ENCODE results near the gene FIGNL1. TPM values are rescaled to one million over a fixed set of nuclear protein-coding genes. Genes with fewer than 3 reads are reported as not detected.
A peak's percentile ranks its signal among the peaks of the same experiment; 100 is the strongest.

Gene FIGNL1
- total RNA-seq, 2 experiments from 2014 or later = 10.4 to 11.5 TPM

- Mint-ChIP-seq H3K36me3 (ENCODE audit: low read depth) (no peaks in the 10 kb centered on the region), H3K4me1 (ENCODE audit: low read depth) (peaks cover 8% of the 10 kb centered on the region), H3K27me3 (no peaks in the 10 kb centered on the region), H3K9me3 (no peaks in the 10 kb centered on the region), H3K4me3 (no peak overlapping the region), H3K27ac (no peak overlapping the region)
- H3K36me3 ChIP-seq (ENCODE audit: insufficient read depth, low read length) = no peaks in the 10 kb centered on the region
- CTCF ChIA-PET = interaction anchor here (1.4 kb wide), 1 partner anchor 13 kb away, joined by 4 read pairs; no protein-coding TSS in a partner anchor
- ATAC-seq (ENCODE audit: poor library complexity) (no peak), DNase-seq (no peak)
- no peaks in the 10 kb centered on the region for H3K27me3 ChIP-seq (ENCODE audit: control insufficient read depth in 1 of 2, insufficient read depth in 2 of 2, low read length in 2 of 2)
- peaks cover 7% of the 10 kb centered on the region for H3K4me1 ChIP-seq (ENCODE audit: insufficient read depth, low read length)
- H3K4me3 ChIP-seq (ENCODE audit: low read length) = no peak overlapping the region
- no peak overlapping the region for H3K27ac ChIP-seq (ENCODE audit: low read depth in 1 of 2, low read length in 2 of 2)
- intact Hi-C loops (cut with DNase I, micrococcal nuclease) = no loop called here
- TF ChIP-seq, protein P1, sequence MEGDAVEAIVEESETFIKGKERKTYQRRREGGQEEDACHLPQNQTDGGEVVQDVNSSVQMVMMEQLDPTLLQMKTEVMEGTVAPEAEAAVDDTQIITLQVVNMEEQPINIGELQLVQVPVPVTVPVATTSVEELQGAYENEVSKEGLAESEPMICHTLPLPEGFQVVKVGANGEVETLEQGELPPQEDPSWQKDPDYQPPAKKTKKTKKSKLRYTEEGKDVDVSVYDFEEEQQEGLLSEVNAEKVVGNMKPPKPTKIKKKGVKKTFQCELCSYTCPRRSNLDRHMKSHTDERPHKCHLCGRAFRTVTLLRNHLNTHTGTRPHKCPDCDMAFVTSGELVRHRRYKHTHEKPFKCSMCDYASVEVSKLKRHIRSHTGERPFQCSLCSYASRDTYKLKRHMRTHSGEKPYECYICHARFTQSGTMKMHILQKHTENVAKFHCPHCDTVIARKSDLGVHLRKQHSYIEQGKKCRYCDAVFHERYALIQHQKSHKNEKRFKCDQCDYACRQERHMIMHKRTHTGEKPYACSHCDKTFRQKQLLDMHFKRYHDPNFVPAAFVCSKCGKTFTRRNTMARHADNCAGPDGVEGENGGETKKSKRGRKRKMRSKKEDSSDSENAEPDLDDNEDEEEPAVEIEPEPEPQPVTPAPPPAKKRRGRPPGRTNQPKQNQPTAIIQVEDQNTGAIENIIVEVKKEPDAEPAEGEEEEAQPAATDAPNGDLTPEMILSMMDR (IDR thresholded peaks at IDR 0.05) = no peak
- POLR2A ChIA-PET = interaction anchor here (1.4 kb wide), 1 partner anchor 12 kb away, joined by 4 read pairs; no protein-coding TSS in a partner anchor
- H3K9me3 ChIP-seq (ENCODE audit: control insufficient read depth in 1 of 2, insufficient read depth in 1 of 2, low read length in 2 of 2) = no peaks in the 10 kb centered on the region
These were observed 5.5 kb upstream of the FIGNL1 start for GRCh38 chr7:50455658-50456057.

GRCh38 chr7:50454968-50455367 lies 4.8 kb upstream of the FIGNL1 start:
- H3K9me3 ChIP-seq (ENCODE audit: control insufficient read depth in 1 of 2, insufficient read depth in 1 of 2, low read length in 2 of 2) = no peaks in the 10 kb centered on the region
- H3K36me3 ChIP-seq (ENCODE audit: insufficient read depth, low read length) = no peaks in the 10 kb centered on the region
- no peak overlapping the region for H3K4me3 ChIP-seq (ENCODE audit: low read length)
- H3K27ac ChIP-seq (ENCODE audit: low read depth in 1 of 2, low read length in 2 of 2) = no peak overlapping the region
- TF ChIP-seq, protein P1 (IDR thresholded peaks at IDR 0.05) = no peak
- H3K4me1 ChIP-seq (ENCODE audit: insufficient read depth, low read length) = peaks cover 10% of the 10 kb centered on the region
- no peak for DNase-seq
- intact Hi-C loops (cut with DNase I, micrococcal nuclease) = no loop called here
- Mint-ChIP-seq H3K27me3 (no peaks in the 10 kb centered on the region), H3K4me1 (ENCODE audit: low read depth) (peaks cover 14% of the 10 kb centered on the region), H3K27ac (no peak overlapping the region), H3K4me3 (no peak overlapping the region), H3K9me3 (no peaks in the 10 kb centered on the region), H3K36me3 (ENCODE audit: low read depth) (no peaks in the 10 kb centered on the region)
- ChIA-PET POLR2A (interaction anchor here (1.4 kb wide), 1 partner anchor 13 kb away, joined by 4 read pairs; no protein-coding TSS in a partner anchor), CTCF (interaction anchor here (1.4 kb wide), 1 partner anchor 13 kb away, joined by 4 read pairs; no protein-coding TSS in a partner anchor)
- no peak for ATAC-seq (ENCODE audit: poor library complexity)
- no peaks in the 10 kb centered on the region for H3K27me3 ChIP-seq (ENCODE audit: control insufficient read depth in 1 of 2, insufficient read depth in 2 of 2, low read length in 2 of 2)

GRCh38 chr7:50450590-50451032 lies 461 bp upstream of the FIGNL1 start:
- H3K4me3 Mint-ChIP-seq = peak overlapping the region; percentile 92
- intact Hi-C loops (cut with DNase I, micrococcal nuclease) = no loop called here

More at GRCh38 chr7:50450590-50451032, 461 bp upstream of the FIGNL1 start:
- peaks cover 23% of the 10 kb centered on the region for H3K36me3 Mint-ChIP-seq (ENCODE audit: low read depth)
- ATAC-seq (ENCODE audit: poor library complexity) (peak; percentile 28), DNase-seq (peak in 8 of 14 experiments; percentile 8 to 59 (median 23))
- peak overlapping the region; percentile 75 for H3K27ac ChIP-seq (ENCODE audit: low read depth in 1 of 2, low read length in 2 of 2)
- peaks cover 25% of the 10 kb centered on the region for H3K4me1 Mint-ChIP-seq (ENCODE audit: low read depth)
- H3K36me3 ChIP-seq (ENCODE audit: insufficient read depth, low read length) = peaks cover 15% of the 10 kb centered on the region
- H3K9me3 ChIP-seq (ENCODE audit: control insufficient read depth in 1 of 2, insufficient read depth in 1 of 2, low read length in 2 of 2) = no peaks in the 10 kb centered on the region
- TF ChIP-seq, protein P1 (IDR thresholded peaks at IDR 0.05) = no peak
- peaks cover 17% of the 10 kb centered on the region for H3K4me1 ChIP-seq (ENCODE audit: insufficient read depth, low read length)
- H3K9me3 Mint-ChIP-seq = no peaks in the 10 kb centered on the region
- POLR2A ChIA-PET = interaction anchor here (1.2 to 1.6 kb wide), 4 partner anchors 17 to 382 kb away, joined by 3 to 6 read pairs (median 4); partner anchors contain the start of gene ZPBP
- no peaks in the 10 kb centered on the region for H3K27me3 ChIP-seq (ENCODE audit: control insufficient read depth in 1 of 2, insufficient read depth in 2 of 2, low read length in 2 of 2)
- CTCF ChIA-PET = interaction anchor here (1.8 kb wide), 1 partner anchor 33 kb away, joined by 5 read pairs; no protein-coding TSS in a partner anchor
- H3K27me3 Mint-ChIP-seq = no peaks in the 10 kb centered on the region
- peak overlapping the region; percentile 96 for H3K27ac Mint-ChIP-seq
- H3K4me3 ChIP-seq (ENCODE audit: low read length) = peak overlapping the region; percentile 73
